Adipose tissue (tissue), 3 donors: ENCODE measurements around the gene SEPTIN6. TPM values are rescaled to one million over a fixed set of nuclear protein-coding genes. Genes with fewer than 3 reads are reported as not detected.
"Not testable (repeated sequence)": the region's sequence is repeated elsewhere in the genome, so short reads cannot be mapped to it uniquely, and the experiment has no call there.

ENCODE experiments used
- H3K27ac ChIP-seq: one replicate; pipeline ENCODE4 v1.5.1; 2013; ENCODE audit warnings: low read depth, low read length
- WGBS, 3 donors: extraction: QIAGEN DNeasy Blood & Tissue Kit; methylation state at CpG; one replicate each; pipeline ENCODE4 v1.1.7; 2013; 5-methylcytosine and 5-hydroxymethylcytosine counted together
- polyA plus RNA-seq, 3 donors: library from polyadenylated mRNA; stranded (reverse); fragments of 200-250 nt; gene quantifications; one replicate each; pipeline ENCODE4 v1.2.3, GENCODE V29; 2013
- donor health status: healthy with polysubstance abuse.
- donor health status: Bipolar disorder and iron deficiency.
- donor health status: healthy.

Gene SEPTIN6
- polyA plus RNA-seq, 3 donors: 2.4 to 15.4 (median 7.6) TPM

- WGBS, 3 donors: 75 to 86% (median 85%) methylated on average over 33 to 39 of the region's 39 CpGs
- no peak overlapping the region for H3K27ac ChIP-seq
These were observed 1.9 kb upstream of the SEPTIN6 start for GRCh38 chrX:119694601-119695534.

- H3K27ac ChIP-seq: no peak overlapping the region
- WGBS, 3 donors: 38 to 56% (median 56%) methylated on average over 9 to 23 of the region's 23 CpGs
These were observed 1.1 kb upstream of the SEPTIN6 start for GRCh38 chrX:119693996-119694451.

- H3K27ac ChIP-seq: no peak overlapping the region
- WGBS, 3 donors: 0 to 21% (median 0%) methylated on average over 30 to 60 of the region's 66 CpGs
These were observed 553 bp downstream of the SEPTIN6 start for GRCh38 chrX:119692191-119693039.

- WGBS, 3 donors: 30 to 49% (median 39%) methylated on average over 8 of the region's 8 CpGs
- H3K27ac ChIP-seq: no peak overlapping the region
These were observed 1.8 kb downstream of the SEPTIN6 start for GRCh38 chrX:119690921-119691716.

- no peak overlapping the region for H3K27ac ChIP-seq
- WGBS, 3 donors: 66 to 80% (median 76%) methylated on average over 4 of the region's 4 CpGs
These were observed 4.1 kb downstream of the SEPTIN6 start for GRCh38 chrX:119688911-119689321.

GRCh38 chrX:119687661-119688413, 5.1 kb downstream of the SEPTIN6 start:
- no peak overlapping the region for H3K27ac ChIP-seq
- 68 to 79% (median 73%) methylated on average over 5 of the region's 5 CpGs for WGBS, 3 donors

- H3K27ac ChIP-seq: peak overlapping the region; percentile 54
- WGBS, 3 donors: 36 to 65% (median 45%) methylated on average over 12 of the region's 12 CpGs
These were observed 6.8 kb downstream of the SEPTIN6 start for GRCh38 chrX:119686087-119686691.

GRCh38 chrX:119685225-119686066, 7.5 kb downstream of the SEPTIN6 start:
- peak overlapping the region; percentile 54 for H3K27ac ChIP-seq
- 27 to 73% (median 38%) methylated on average over 15 of the region's 15 CpGs for WGBS, 3 donors

- H3K27ac ChIP-seq: no peak overlapping the region
- 22 to 77% (median 44%) methylated on average over 1 of the region's 1 CpG for WGBS, 3 donors
These were observed 8.1 kb downstream of the SEPTIN6 start for GRCh38 chrX:119684916-119685224.

- WGBS, 3 donors: 76 to 94% (median 83%) methylated on average over 8 of the region's 8 CpGs
- not testable (repeated sequence) for H3K27ac ChIP-seq
These were observed 8.7 kb downstream of the SEPTIN6 start for GRCh38 chrX:119684312-119684711.

GRCh38 chrX:119682019-119682989, 10.7 kb downstream of the SEPTIN6 start:
- 55 to 85% (median 62%) methylated on average over 15 of the region's 15 CpGs for WGBS, 3 donors
- no peak overlapping the region for H3K27ac ChIP-seq

GRCh38 chrX:119677654-119677981, 15.3 kb downstream of the SEPTIN6 start:
- no peak overlapping the region for H3K27ac ChIP-seq
- WGBS, 3 donors: 73 to 93% (median 78%) methylated on average over 6 of the region's 6 CpGs

- 48 to 69% (median 53%) methylated on average over 6 to 8 of the region's 8 CpGs for WGBS, 3 donors
- no peak overlapping the region for H3K27ac ChIP-seq
These were observed 15.9 kb downstream of the SEPTIN6 start for GRCh38 chrX:119676949-119677653.

- H3K27ac ChIP-seq: no peak overlapping the region
- 86 to 97% (median 88%) methylated on average over 8 of the region's 8 CpGs for WGBS, 3 donors
These were observed 19.6 kb downstream of the SEPTIN6 start for GRCh38 chrX:119673336-119673735.

- no peak overlapping the region for H3K27ac ChIP-seq
- 29 to 93% (median 71%) methylated on average over 2 of the region's 2 CpGs for WGBS, 3 donors
These were observed 20.5 kb downstream of the SEPTIN6 start for GRCh38 chrX:119672426-119672825.
